Smooth muscle cell (in vitro differentiated cells): ENCODE data around the gene MRPL24. TPM values are rescaled to one million over a fixed set of nuclear protein-coding genes. Genes with fewer than 3 reads are reported as not detected.
A peak's percentile ranks its signal among the peaks of the same experiment; 100 is the strongest.

ENCODE experiments used
- DNase-seq: peaks from one replicate; lab custom pipeline; 2025; ENCODE audit not compliant: unreplicated experiment; lab: John Stamatoyannopoulos, UW
- H2AFZ ChIP-seq: fragments of 200-600 bp; sonication (generic); 2 replicates; pipeline ENCODE4 v1.6.0; 2016; ENCODE audit warnings: antibody characterized with exemption, low read depth, mild to moderate bottlenecking
- H3F3A ChIP-seq: fragments of 200-600 bp; sonication (generic); 2 replicates; pipeline ENCODE4 v1.6.0; 2017; ENCODE audit warnings: antibody characterized with exemption, low read depth
- H3K27ac ChIP-seq: fragments of 200-600 bp; sonication (generic); 2 replicates; pipeline ENCODE4 v1.5.1; 2016; ENCODE audit warnings: low read depth, mild to moderate bottlenecking
- H3K27me3 ChIP-seq: fragments of 200-600 bp; sonication (generic); 2 replicates; pipeline ENCODE4 v1.6.1; 2016; ENCODE audit warnings: low read depth, mild to moderate bottlenecking
- H3K36me3 ChIP-seq: fragments of 200-600 bp; sonication (generic); 2 replicates; pipeline ENCODE4 v1.5.1; 2016; ENCODE audit warnings: low read depth
- H3K4me1 ChIP-seq: fragments of 200-600 bp; sonication (generic); 2 replicates; pipeline ENCODE4 v1.5.1; 2016; ENCODE audit warnings: low read depth
- H3K4me2 ChIP-seq: fragments of 200-600 bp; sonication (generic); 2 replicates; pipeline ENCODE4 v1.6.0; 2016; ENCODE audit warnings: mild to moderate bottlenecking
- H3K4me3 ChIP-seq: fragments of 200-600 bp; sonication (generic); 2 replicates; pipeline ENCODE4 v1.5.1; 2016; ENCODE audit warnings: mild to moderate bottlenecking
- H3K79me2 ChIP-seq: fragments of 200-600 bp; sonication (generic); 2 replicates; pipeline ENCODE4 v1.6.0; 2016; ENCODE audit warnings: low read depth, mild to moderate bottlenecking
- H3K9ac ChIP-seq: fragments of 200-600 bp; sonication (generic); 2 replicates; pipeline ENCODE4 v1.6.0; 2016; ENCODE audit warnings: low read depth
- H3K9me3 ChIP-seq: fragments of 200-600 bp; sonication (generic); replicated peaks from 2 replicates; pipeline ENCODE4 v1.5.1; 2016; ENCODE audit warnings: low read depth
- H4K20me1 ChIP-seq: fragments of 200-600 bp; sonication (generic); 2 replicates; pipeline ENCODE4 v1.6.0; 2016; ENCODE audit warnings: low read depth
- WGBS: methylation state at CpG from one replicate; pipeline ENCODE4 v1.1.7; 2016; ENCODE audit warnings: low lambda C conversion rate; 5-methylcytosine and 5-hydroxymethylcytosine counted together
- polyA plus RNA-seq: library from polyadenylated mRNA; unstranded; fragments of >200 nt; fragmentation: Nextera tagmentation; extraction: Ambion mirVana; gene quantifications from 2 replicates; pipeline ENCODE4 v1.2.1, GENCODE V29; 2016
- total RNA-seq: library from RNA; depleted of rRNA; stranded (reverse); fragments of >200 nt; gene quantifications from 2 replicates; pipeline ENCODE4 v1.2.3, GENCODE V29; 2014
- TF ChIP-seq, protein P1 (sequence below): fragments of 200-600 bp; sonication (generic); IDR thresholded peaks from 2 replicates; pipeline ENCODE4 v1.5.1; 2017; ENCODE audit warnings: borderline replicate concordance, mild to moderate bottlenecking, antibody characterized with exemption; ENCODE audit not compliant: insufficient read depth, poor library complexity, severe bottlenecking

The MRPL24 gene
- total and polyA plus RNA-seq, 2 experiments from 2014 or later: 16.5 to 68.6 TPM

DNA sequence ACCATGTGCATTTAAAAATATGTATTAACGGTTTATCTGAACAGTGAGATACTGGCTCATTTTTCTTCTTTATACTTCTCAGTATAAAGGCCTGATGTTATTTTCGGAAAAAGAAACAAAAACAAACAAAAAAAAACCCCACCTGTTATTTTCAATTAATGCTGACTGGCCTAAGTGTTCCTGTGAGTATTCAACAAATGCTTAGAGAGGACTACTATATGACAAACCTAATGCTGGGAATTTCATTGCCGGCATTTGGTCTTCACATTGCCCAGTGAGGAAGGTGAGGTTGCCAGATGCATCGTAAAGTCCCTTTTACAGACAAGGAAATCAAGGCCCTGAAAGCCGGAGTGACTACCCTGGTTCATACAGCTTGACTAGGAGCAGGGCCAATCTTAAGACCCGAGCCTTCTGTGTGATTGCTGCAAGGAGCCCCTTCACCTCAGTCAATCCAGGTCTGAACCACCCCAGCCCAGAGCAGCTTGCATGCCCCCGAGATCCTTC lies 599 bp downstream of the MRPL24 start:
- DNase-seq: no peak
- peak overlapping the region; percentile 13 for H3K27ac ChIP-seq
- H3K4me1 ChIP-seq: peaks cover 14% of the 10 kb centered on the region
- H3K4me2 ChIP-seq: peak overlapping the region; percentile 89
- peak overlapping the region; percentile 71 for H3K4me3 ChIP-seq
- H3K9me3 ChIP-seq: no peaks in the 10 kb centered on the region
- H3K9ac ChIP-seq: peak overlapping the region; percentile 49
- H3K79me2 ChIP-seq: peaks cover 30% of the 10 kb centered on the region
- H3F3A ChIP-seq: peaks cover 15% of the 10 kb centered on the region
- H2AFZ ChIP-seq: peak overlapping the region; percentile 31
- 28% methylated on average over 7 of the region's 7 CpGs for WGBS
- no peaks in the 10 kb centered on the region for H3K27me3 ChIP-seq
- no peaks in the 10 kb centered on the region for H4K20me1 ChIP-seq
- H3K36me3 ChIP-seq: no peaks in the 10 kb centered on the region
- TF ChIP-seq, protein P1, sequence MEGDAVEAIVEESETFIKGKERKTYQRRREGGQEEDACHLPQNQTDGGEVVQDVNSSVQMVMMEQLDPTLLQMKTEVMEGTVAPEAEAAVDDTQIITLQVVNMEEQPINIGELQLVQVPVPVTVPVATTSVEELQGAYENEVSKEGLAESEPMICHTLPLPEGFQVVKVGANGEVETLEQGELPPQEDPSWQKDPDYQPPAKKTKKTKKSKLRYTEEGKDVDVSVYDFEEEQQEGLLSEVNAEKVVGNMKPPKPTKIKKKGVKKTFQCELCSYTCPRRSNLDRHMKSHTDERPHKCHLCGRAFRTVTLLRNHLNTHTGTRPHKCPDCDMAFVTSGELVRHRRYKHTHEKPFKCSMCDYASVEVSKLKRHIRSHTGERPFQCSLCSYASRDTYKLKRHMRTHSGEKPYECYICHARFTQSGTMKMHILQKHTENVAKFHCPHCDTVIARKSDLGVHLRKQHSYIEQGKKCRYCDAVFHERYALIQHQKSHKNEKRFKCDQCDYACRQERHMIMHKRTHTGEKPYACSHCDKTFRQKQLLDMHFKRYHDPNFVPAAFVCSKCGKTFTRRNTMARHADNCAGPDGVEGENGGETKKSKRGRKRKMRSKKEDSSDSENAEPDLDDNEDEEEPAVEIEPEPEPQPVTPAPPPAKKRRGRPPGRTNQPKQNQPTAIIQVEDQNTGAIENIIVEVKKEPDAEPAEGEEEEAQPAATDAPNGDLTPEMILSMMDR: no peak

DNA sequence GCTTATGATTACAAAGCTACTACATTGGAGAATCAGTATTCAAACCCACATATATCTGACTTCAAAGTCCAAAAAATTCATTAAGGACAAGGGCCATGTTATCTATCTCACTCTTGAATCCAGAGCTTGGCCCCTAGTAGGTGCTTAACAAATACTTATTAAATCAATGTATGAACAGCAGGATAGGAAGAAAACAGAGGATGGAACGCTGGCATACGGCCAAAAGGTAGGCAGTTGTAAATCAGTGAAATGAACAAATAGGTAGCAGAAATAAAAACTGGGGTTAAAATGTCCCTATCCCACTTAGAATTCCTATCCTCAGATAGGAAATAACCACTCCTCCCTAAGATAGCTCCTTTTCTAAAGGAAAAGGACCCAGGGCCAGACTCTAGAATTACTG lies 2.0 kb downstream of the MRPL24 start:
- peaks cover 14% of the 10 kb centered on the region for H3K4me1 ChIP-seq
- TF ChIP-seq, protein P1: no peak
- 98% methylated on average over 2 of the region's 2 CpGs for WGBS
- H3K4me3 ChIP-seq: no peak overlapping the region
- peaks cover 15% of the 10 kb centered on the region for H3F3A ChIP-seq
- H3K27me3 ChIP-seq: no peaks in the 10 kb centered on the region
- H2AFZ ChIP-seq: no peak overlapping the region
- no peak overlapping the region for H3K27ac ChIP-seq
- DNase-seq: no peak
- H3K4me2 ChIP-seq: no peak overlapping the region
- no peaks in the 10 kb centered on the region for H4K20me1 ChIP-seq
- no peaks in the 10 kb centered on the region for H3K9me3 ChIP-seq
- H3K36me3 ChIP-seq: no peaks in the 10 kb centered on the region
- peaks cover 23% of the 10 kb centered on the region for H3K79me2 ChIP-seq
- no peak overlapping the region for H3K9ac ChIP-seq

DNA sequence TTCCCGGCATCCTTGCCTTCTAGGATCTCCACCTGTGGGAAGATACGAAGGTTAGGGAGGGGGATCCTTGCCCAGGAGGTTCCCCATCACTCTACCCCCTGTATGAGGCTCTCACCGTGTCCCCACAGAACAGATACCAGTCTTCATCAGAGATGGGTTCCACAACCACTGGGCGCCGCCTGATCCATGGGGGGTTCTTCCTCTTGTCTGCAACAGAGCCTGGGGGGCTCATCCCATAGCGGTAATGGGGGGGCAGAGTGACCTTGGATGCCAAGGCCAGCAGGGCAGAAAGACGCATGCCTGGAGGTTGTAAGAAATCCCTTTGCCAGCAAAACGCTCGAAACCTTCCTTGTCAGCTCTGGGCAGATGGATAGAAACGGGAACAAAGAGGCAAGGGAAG lies 2.5 kb downstream of the MRPL24 start:
- Histone ChIP-seq H3K79me2 (peaks cover 23% of the 10 kb centered on the region), H3K27me3 (no peaks in the 10 kb centered on the region), H2AFZ (no peak overlapping the region), H3K9ac (no peak overlapping the region), H3K4me2 (no peak overlapping the region), H3K9me3 (no peaks in the 10 kb centered on the region), H3K36me3 (no peaks in the 10 kb centered on the region), H4K20me1 (no peaks in the 10 kb centered on the region), H3K27ac (no peak overlapping the region), H3F3A (peaks cover 15% of the 10 kb centered on the region), H3K4me1 (peaks cover 14% of the 10 kb centered on the region), H3K4me3 (no peak overlapping the region)
- 97% methylated on average over 10 of the region's 10 CpGs for WGBS
- DNase-seq: no peak
- TF ChIP-seq, protein P1: no peak

DNA sequence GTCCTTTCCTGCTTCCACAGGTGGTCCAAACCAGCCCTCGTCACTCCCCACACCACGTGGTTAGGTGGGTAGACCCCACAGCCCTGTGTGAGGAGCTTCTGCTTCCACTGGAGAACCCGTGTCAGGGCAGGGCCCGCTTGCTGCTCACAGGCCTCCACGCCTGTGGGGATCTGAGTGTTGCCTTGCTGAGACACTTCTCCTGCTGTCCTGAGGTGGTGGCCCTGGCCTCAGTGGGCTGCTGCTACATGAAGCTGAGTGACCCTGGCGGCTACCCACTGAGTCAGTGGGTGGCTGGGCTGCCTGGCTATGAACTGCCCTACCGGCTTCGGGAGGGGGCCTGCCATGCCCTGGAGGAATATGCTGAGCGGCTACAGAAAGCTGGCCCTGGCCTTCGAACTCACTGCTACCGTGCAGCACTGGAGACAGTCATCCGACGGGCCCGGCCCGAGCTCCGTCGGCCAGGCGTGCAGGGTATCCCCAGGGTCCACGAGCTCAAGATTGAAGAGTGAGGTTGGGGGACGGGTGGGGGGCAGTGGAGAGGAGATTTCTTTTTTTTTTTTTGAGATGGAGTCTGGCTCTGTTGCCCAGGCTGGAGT lies 6.8 kb downstream of the MRPL24 start:
- Histone ChIP-seq H3K9ac (no peak overlapping the region), H3K79me2 (peaks cover 12% of the 10 kb centered on the region), H3F3A (no peaks in the 10 kb centered on the region), H3K4me1 (peaks cover 3% of the 10 kb centered on the region), H3K9me3 (no peaks in the 10 kb centered on the region), H3K4me2 (no peak overlapping the region), H3K27ac (no peak overlapping the region), H4K20me1 (no peaks in the 10 kb centered on the region), H3K27me3 (no peaks in the 10 kb centered on the region), H3K36me3 (no peaks in the 10 kb centered on the region), H3K4me3 (no peak overlapping the region), H2AFZ (no peak overlapping the region)
- TF ChIP-seq, protein P1: no peak
- DNase-seq: no peak
- WGBS: 98% methylated on average over 20 of the region's 20 CpGs
